ENCODE measurements around the gene N4BP2.

The N4BP2 gene

GRCh38 chr4:40157436-40157835, 100.8 kb downstream of the N4BP2 start:
- DNase-seq (ENCODE audit: low spot score): no peak

GRCh38 chr4:40160258-40160657, 103.6 kb downstream of the N4BP2 start:
- no peak for DNase-seq (ENCODE audit: low spot score)

GRCh38 chr4:40164459-40164858, 107.8 kb downstream of the N4BP2 start:
- DNase-seq (ENCODE audit: low spot score): no peak

GRCh38 chr4:40165916-40166315, 109.3 kb downstream of the N4BP2 start:
- no peak for DNase-seq (ENCODE audit: low spot score)

GRCh38 chr4:40168070-40168469, 111.4 kb downstream of the N4BP2 start:
- no peak for DNase-seq (ENCODE audit: low spot score)

- DNase-seq (ENCODE audit: low spot score): no peak
These were observed 113.9 kb downstream of the N4BP2 start for GRCh38 chr4:40170588-40170987.

GRCh38 chr4:40173470-40173875, 116.8 kb downstream of the N4BP2 start:
- DNase-seq (ENCODE audit: low spot score): no peak

GRCh38 chr4:40176602-40177001, 120.0 kb downstream of the N4BP2 start:
- no peak for DNase-seq (ENCODE audit: low spot score)

- no peak for DNase-seq (ENCODE audit: low spot score)
These were observed 120.9 kb downstream of the N4BP2 start for GRCh38 chr4:40177591-40177990.

GRCh38 chr4:40178672-40179071, 122.0 kb downstream of the N4BP2 start:
- DNase-seq (ENCODE audit: low spot score): no peak

GRCh38 chr4:40179360-40179759, 122.7 kb downstream of the N4BP2 start:
- DNase-seq (ENCODE audit: low spot score): no peak

GRCh38 chr4:40180356-40180755, 123.7 kb downstream of the N4BP2 start:
- DNase-seq (ENCODE audit: low spot score): no peak

- DNase-seq (ENCODE audit: low spot score): no peak
These were observed 125.4 kb downstream of the N4BP2 start for GRCh38 chr4:40182001-40182400.

- DNase-seq (ENCODE audit: low spot score): no peak
These were observed 126.3 kb downstream of the N4BP2 start for GRCh38 chr4:40182954-40183353.

GRCh38 chr4:40183615-40184411, 127.2 kb downstream of the N4BP2 start:
- no peak for DNase-seq (ENCODE audit: low spot score)

- DNase-seq (ENCODE audit: low spot score): no peak
These were observed 129.4 kb downstream of the N4BP2 start for GRCh38 chr4:40185830-40186664.

- DNase-seq (ENCODE audit: low spot score): no peak
These were observed 130.0 kb downstream of the N4BP2 start for GRCh38 chr4:40186665-40187014.

- DNase-seq (ENCODE audit: low spot score): no peak
These were observed 130.8 kb downstream of the N4BP2 start for GRCh38 chr4:40187386-40187906.

GRCh38 chr4:40190019-40190418, 133.4 kb downstream of the N4BP2 start:
- DNase-seq (ENCODE audit: low spot score): no peak

- DNase-seq (ENCODE audit: low spot score): no peak
These were observed 133.8 kb downstream of the N4BP2 start for GRCh38 chr4:40190465-40190864.

GRCh38 chr4:40190880-40191815, 134.5 kb downstream of the N4BP2 start:
- DNase-seq (ENCODE audit: low spot score): no peak
